ENCODE measurements around the gene GATD1.

The GATD1 gene

DNA sequence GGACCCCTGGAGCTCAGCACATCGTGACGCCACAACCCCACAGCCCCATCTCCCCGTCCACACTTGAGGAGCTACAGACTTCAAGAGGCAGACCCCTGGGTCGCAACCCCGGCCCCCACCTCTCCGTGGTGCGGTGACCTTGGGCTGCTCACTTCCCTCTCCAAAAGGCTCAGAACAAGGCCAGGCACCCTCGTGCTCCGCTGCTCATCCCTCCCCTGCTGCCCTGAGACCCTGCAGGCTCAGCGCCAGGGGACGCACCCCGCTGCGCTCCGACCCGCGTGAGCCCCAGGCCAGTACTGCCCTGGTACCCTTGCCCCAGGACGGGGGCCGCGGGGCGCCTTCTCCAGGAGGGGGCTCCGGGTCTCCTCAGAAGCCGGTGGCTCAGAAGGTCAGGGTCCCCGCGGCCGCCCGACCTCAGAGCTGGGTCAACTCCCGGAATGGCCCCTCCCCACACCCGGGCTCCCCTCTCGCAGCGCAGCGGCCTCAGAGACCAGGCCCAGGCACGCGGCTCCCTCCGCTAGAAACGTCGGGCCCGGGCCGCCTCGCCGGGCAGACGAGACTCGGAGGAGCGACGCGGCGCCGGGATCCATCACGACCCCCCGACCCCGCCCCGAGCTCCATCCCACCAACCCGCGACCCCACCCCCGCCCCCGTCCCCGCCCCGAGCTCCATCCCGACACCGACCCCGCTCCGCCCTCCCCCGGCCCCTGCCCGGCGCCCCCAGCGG, 563 bp downstream of the GATD1 start:
- ChIA-PET POLR2A (interaction anchor here (0.8 to 1.1 kb wide), 2 partner anchors 9 to 20 kb away, joined by 3 read pairs; no protein-coding TSS in a partner anchor), CTCF (interaction anchor here (0.9 to 1.8 kb wide), 5 partner anchors 10 to 31 kb away, joined by 3 to 9 read pairs (median 4); no protein-coding TSS in a partner anchor)
- DNase-seq: peak in 2 of 3 donors; percentile 54 to 67
- Histone ChIP-seq H3K4me1 (ENCODE audit: control extremely low read depth in 1 of 4, control insufficient read depth in 4 of 4, insufficient read depth in 4 of 4, low read length in 3 of 4) (peaks cover 0 to 25% (median 19%) of the 10 kb centered on the region in 4 experiments), H3K27ac (ENCODE audit: insufficient read depth in 1 of 2, low read depth in 1 of 2, low read length in 2 of 2, poor library complexity in 1 of 2, severe bottlenecking in 2 of 2) (peak overlapping the region in 1 of 2 experiments; percentile 66), H3K9me3 (ENCODE audit: control extremely low read depth in 1 of 5, control insufficient read depth in 4 of 5, insufficient read depth in 2 of 5, low read depth in 1 of 5, low read length in 4 of 5) (no peaks in the 10 kb centered on the region), H3K27me3 (replicated peaks in 2 of 5; ENCODE audit: control insufficient read depth in 4 of 5, insufficient read depth in 5 of 5, low read length in 4 of 5) (no peaks in the 10 kb centered on the region), H3K4me3 (ENCODE audit: control insufficient read depth in 1 of 7, extremely low read depth in 1 of 7, insufficient read depth in 4 of 7, low read depth in 2 of 7, low read length in 6 of 7) (peak overlapping the region; percentile 58 to 84 (median 75)), H3K36me3 (ENCODE audit: control insufficient read depth in 4 of 4, insufficient read depth in 4 of 4, low read length in 3 of 4) (peaks cover 4 to 36% (median 16%) of the 10 kb centered on the region in 4 experiments)
- WGBS (ENCODE audit: insufficient coverage): 2% methylated on average over 26 of the region's 65 CpGs

GRCh38 chr11:776263-776560, 1.1 kb downstream of the GATD1 start:
- POLR2A ChIA-PET: interaction anchor here (0.8 to 1.1 kb wide), 2 partner anchors 9 to 19 kb away, joined by 3 read pairs; no protein-coding TSS in a partner anchor
- H3K4me3 ChIP-seq (ENCODE audit: control insufficient read depth in 1 of 7, extremely low read depth in 1 of 7, insufficient read depth in 4 of 7, low read depth in 2 of 7, low read length in 6 of 7): peak overlapping the region; percentile 20 to 84 (median 75)
- DNase-seq: no peak
- H3K36me3 ChIP-seq (ENCODE audit: control insufficient read depth in 4 of 4, insufficient read depth in 4 of 4, low read length in 3 of 4): peaks cover 4 to 41% (median 20%) of the 10 kb centered on the region in 4 experiments
- H3K27me3 ChIP-seq (replicated peaks in 2 of 5; ENCODE audit: control insufficient read depth in 4 of 5, insufficient read depth in 5 of 5, low read length in 4 of 5): no peaks in the 10 kb centered on the region
- CTCF ChIA-PET: interaction anchor here (0.9 to 1.8 kb wide), 6 partner anchors 10 to 30 kb away, joined by 3 to 9 read pairs (median 4); no protein-coding TSS in a partner anchor
- 92% methylated on average over 5 of the region's 11 CpGs for WGBS (ENCODE audit: insufficient coverage)
- H3K27ac ChIP-seq (ENCODE audit: insufficient read depth in 1 of 2, low read depth in 1 of 2, low read length in 2 of 2, poor library complexity in 1 of 2, severe bottlenecking in 2 of 2): peak overlapping the region in 1 of 2 experiments; percentile 58
- no peaks in the 10 kb centered on the region for H3K9me3 ChIP-seq (ENCODE audit: control extremely low read depth in 1 of 5, control insufficient read depth in 4 of 5, insufficient read depth in 2 of 5, low read depth in 1 of 5, low read length in 4 of 5)
- peaks cover 0 to 25% (median 19%) of the 10 kb centered on the region in 4 experiments for H3K4me1 ChIP-seq (ENCODE audit: control extremely low read depth in 1 of 4, control insufficient read depth in 4 of 4, insufficient read depth in 4 of 4, low read length in 3 of 4)

DNA sequence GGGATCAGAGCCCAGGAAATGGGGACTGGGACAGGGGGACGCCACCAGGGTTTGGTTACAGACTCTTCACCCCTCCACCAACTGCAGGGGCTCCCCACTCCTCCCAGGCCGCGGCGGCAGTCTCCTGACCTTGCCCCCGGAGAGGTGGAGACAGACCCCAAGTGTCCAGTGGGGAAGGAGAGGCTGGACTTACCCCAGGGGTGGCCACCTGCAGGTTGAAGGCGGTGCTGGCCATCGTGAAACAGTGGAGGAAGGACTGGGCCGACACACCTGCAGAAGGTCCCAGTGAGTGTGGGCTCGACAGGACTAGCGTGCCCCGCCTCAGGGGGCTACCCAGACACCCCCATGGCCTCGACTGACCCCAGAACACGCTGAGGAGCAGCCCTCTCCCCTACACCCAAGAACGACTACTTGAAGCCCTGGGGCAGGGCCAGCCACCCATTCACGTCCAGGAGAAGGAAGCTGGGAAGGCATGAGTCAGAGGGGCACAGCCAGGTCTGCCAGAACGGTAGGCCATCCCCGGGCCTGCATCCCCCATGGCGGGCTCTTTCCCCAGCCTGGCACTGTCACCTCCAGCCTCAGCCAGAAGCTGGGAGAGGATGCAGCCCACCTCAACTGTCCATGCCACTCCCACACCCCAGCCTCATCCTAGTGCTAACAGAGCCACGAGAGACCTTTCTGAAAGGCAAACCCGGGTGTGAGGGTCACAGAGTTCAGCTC, 2.3 kb downstream of the GATD1 start:
- H3K4me3 ChIP-seq (ENCODE audit: control insufficient read depth in 1 of 7, extremely low read depth in 1 of 7, insufficient read depth in 4 of 7, low read depth in 2 of 7, low read length in 6 of 7): no peak overlapping the region
- CTCF ChIA-PET: interaction anchor here (0.6 to 1.8 kb wide), 9 partner anchors 9 to 1132 kb away, joined by 3 to 9 read pairs (median 3); no protein-coding TSS in a partner anchor
- WGBS (ENCODE audit: insufficient coverage): 91% methylated on average over 11 of the region's 20 CpGs
- peaks cover 0 to 25% (median 19%) of the 10 kb centered on the region in 4 experiments for H3K4me1 ChIP-seq (ENCODE audit: control extremely low read depth in 1 of 4, control insufficient read depth in 4 of 4, insufficient read depth in 4 of 4, low read length in 3 of 4)
- peaks cover 9 to 47% (median 25%) of the 10 kb centered on the region in 4 experiments for H3K36me3 ChIP-seq (ENCODE audit: control insufficient read depth in 4 of 4, insufficient read depth in 4 of 4, low read length in 3 of 4)
- no peaks in the 10 kb centered on the region for H3K9me3 ChIP-seq (ENCODE audit: control extremely low read depth in 1 of 5, control insufficient read depth in 4 of 5, insufficient read depth in 2 of 5, low read depth in 1 of 5, low read length in 4 of 5)
- H3K27ac ChIP-seq (ENCODE audit: insufficient read depth in 1 of 2, low read depth in 1 of 2, low read length in 2 of 2, poor library complexity in 1 of 2, severe bottlenecking in 2 of 2): peak overlapping the region in 1 of 2 experiments; percentile 25
- POLR2A ChIA-PET: no interaction called here
- H3K27me3 ChIP-seq (replicated peaks in 2 of 5; ENCODE audit: control insufficient read depth in 4 of 5, insufficient read depth in 5 of 5, low read length in 4 of 5): no peaks in the 10 kb centered on the region
- DNase-seq: no peak

GRCh38 chr11:773830-774229, 3.5 kb downstream of the GATD1 start:
- no peak for DNase-seq
- ChIA-PET CTCF (interaction anchor here (0.9 kb wide), 1 partner anchor 20 kb away, joined by 3 read pairs; no protein-coding TSS in a partner anchor), POLR2A (no interaction called here)
- no peak overlapping the region for H3K4me3 ChIP-seq (ENCODE audit: control insufficient read depth in 1 of 7, extremely low read depth in 1 of 7, insufficient read depth in 4 of 7, low read depth in 2 of 7, low read length in 6 of 7)
- H3K27me3 ChIP-seq (replicated peaks in 2 of 5; ENCODE audit: control insufficient read depth in 4 of 5, insufficient read depth in 5 of 5, low read length in 4 of 5): no peaks in the 10 kb centered on the region
- H3K9me3 ChIP-seq (ENCODE audit: control extremely low read depth in 1 of 5, control insufficient read depth in 4 of 5, insufficient read depth in 2 of 5, low read depth in 1 of 5, low read length in 4 of 5): no peaks in the 10 kb centered on the region
- WGBS (ENCODE audit: insufficient coverage): 83% methylated on average over 2 of the region's 9 CpGs
- peaks cover 8 to 51% (median 27%) of the 10 kb centered on the region in 4 experiments for H3K36me3 ChIP-seq (ENCODE audit: control insufficient read depth in 4 of 4, insufficient read depth in 4 of 4, low read length in 3 of 4)
- H3K4me1 ChIP-seq (ENCODE audit: control extremely low read depth in 1 of 4, control insufficient read depth in 4 of 4, insufficient read depth in 4 of 4, low read length in 3 of 4): peaks cover 0 to 23% (median 19%) of the 10 kb centered on the region in 4 experiments
- H3K27ac ChIP-seq (ENCODE audit: insufficient read depth in 1 of 2, low read depth in 1 of 2, low read length in 2 of 2, poor library complexity in 1 of 2, severe bottlenecking in 2 of 2): no peak overlapping the region

DNA sequence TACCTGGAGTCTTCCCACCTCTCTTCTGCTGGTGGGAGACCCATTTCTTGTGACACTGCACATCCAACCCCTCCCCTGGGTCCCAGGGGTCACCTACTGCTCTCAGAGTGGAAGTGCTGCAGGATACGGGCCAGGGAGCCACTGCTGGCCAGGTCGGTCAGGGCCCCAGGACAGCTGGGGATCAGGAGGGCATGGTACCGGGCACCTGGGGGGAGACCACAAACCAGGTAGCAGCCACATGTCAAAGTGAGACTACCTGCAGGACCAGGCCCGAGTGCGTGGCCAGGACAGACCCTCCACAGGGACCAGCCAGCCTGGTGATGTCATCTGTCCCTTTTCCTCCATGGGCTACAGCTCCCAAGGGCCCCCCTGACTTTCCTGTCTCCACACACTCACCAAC, 3.9 kb downstream of the GATD1 start:
- no peaks in the 10 kb centered on the region for H3K9me3 ChIP-seq (ENCODE audit: control extremely low read depth in 1 of 5, control insufficient read depth in 4 of 5, insufficient read depth in 2 of 5, low read depth in 1 of 5, low read length in 4 of 5)
- no peak for DNase-seq
- POLR2A ChIA-PET: no interaction called here
- H3K36me3 ChIP-seq (ENCODE audit: control insufficient read depth in 4 of 4, insufficient read depth in 4 of 4, low read length in 3 of 4): peaks cover 8 to 51% (median 27%) of the 10 kb centered on the region in 4 experiments
- CTCF ChIA-PET: interaction anchor here (0.9 kb wide), 1 partner anchor 20 kb away, joined by 3 read pairs; no protein-coding TSS in a partner anchor
- 96% methylated on average over 5 of the region's 5 CpGs for WGBS (ENCODE audit: insufficient coverage)
- H3K4me3 ChIP-seq (ENCODE audit: control insufficient read depth in 1 of 7, extremely low read depth in 1 of 7, insufficient read depth in 4 of 7, low read depth in 2 of 7, low read length in 6 of 7): no peak overlapping the region
- no peaks in the 10 kb centered on the region for H3K27me3 ChIP-seq (replicated peaks in 2 of 5; ENCODE audit: control insufficient read depth in 4 of 5, insufficient read depth in 5 of 5, low read length in 4 of 5)
- H3K27ac ChIP-seq (ENCODE audit: insufficient read depth in 1 of 2, low read depth in 1 of 2, low read length in 2 of 2, poor library complexity in 1 of 2, severe bottlenecking in 2 of 2): no peak overlapping the region
- H3K4me1 ChIP-seq (ENCODE audit: control extremely low read depth in 1 of 4, control insufficient read depth in 4 of 4, insufficient read depth in 4 of 4, low read length in 3 of 4): peaks cover 0 to 20% (median 18%) of the 10 kb centered on the region in 4 experiments

DNA sequence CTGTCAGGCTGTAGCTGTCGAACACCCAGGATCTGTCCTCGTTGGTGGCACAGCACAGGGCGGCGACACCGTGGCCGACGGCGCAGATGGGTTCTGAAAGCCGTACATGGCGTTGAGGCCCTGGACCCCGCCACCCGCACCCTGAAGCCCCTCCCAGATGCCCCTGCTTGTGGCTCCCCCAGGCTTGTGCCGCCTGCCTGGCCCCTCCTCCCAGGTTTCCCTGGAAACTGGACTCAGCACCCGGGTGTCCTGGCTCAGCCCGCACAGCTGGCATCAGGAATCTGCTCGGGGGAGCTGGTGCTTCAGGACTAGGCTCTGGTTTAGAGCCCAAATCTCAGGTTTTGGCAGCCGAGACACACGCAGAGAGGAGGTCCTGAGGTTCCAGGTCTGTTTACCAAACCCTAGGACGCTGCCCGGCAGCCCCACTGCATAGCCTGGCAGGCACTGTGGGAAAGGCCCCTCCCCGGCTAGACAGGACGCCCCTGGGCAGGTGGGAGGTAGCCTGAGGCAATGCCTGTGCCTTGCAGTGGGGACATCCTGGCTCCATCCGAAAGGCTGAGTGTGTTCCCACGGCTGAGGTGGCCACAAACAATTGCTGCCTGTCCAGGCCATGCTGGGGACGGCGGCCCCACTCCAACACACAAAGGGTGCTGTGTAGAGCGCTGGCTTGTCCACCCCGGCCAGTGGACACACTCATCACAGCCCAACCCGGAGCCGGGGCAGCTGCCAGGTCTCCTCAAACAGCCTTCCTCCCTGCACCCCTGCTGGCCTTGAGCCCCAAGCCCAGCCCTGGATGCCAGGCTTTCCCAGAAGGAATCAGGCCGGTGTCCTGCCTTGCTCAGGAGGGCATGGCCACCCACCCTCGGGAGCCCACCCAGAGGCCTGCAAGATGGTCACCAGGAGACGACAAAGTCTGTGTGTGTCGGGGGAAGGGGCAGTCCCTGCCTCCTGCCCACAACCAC, 4.6 kb downstream of the GATD1 start:
- peaks cover 9 to 51% (median 27%) of the 10 kb centered on the region in 4 experiments for H3K36me3 ChIP-seq (ENCODE audit: control insufficient read depth in 4 of 4, insufficient read depth in 4 of 4, low read length in 3 of 4)
- DNase-seq: no peak
- ChIA-PET POLR2A (no interaction called here), CTCF (no interaction called here)
- no peak overlapping the region for H3K27ac ChIP-seq (ENCODE audit: insufficient read depth in 1 of 2, low read depth in 1 of 2, low read length in 2 of 2, poor library complexity in 1 of 2, severe bottlenecking in 2 of 2)
- H3K4me3 ChIP-seq (ENCODE audit: control insufficient read depth in 1 of 7, extremely low read depth in 1 of 7, insufficient read depth in 4 of 7, low read depth in 2 of 7, low read length in 6 of 7): no peak overlapping the region
- 95% methylated on average over 31 of the region's 34 CpGs for WGBS (ENCODE audit: insufficient coverage)
- peaks cover 0 to 13% (median 12%) of the 10 kb centered on the region in 4 experiments for H3K4me1 ChIP-seq (ENCODE audit: control extremely low read depth in 1 of 4, control insufficient read depth in 4 of 4, insufficient read depth in 4 of 4, low read length in 3 of 4)
- H3K27me3 ChIP-seq (replicated peaks in 2 of 5; ENCODE audit: control insufficient read depth in 4 of 5, insufficient read depth in 5 of 5, low read length in 4 of 5): no peaks in the 10 kb centered on the region
- no peaks in the 10 kb centered on the region for H3K9me3 ChIP-seq (ENCODE audit: control extremely low read depth in 1 of 5, control insufficient read depth in 4 of 5, insufficient read depth in 2 of 5, low read depth in 1 of 5, low read length in 4 of 5)

Data from common myeloid progenitor, CD34-positive (primary cell).